Measurements from ENCODE around the gene SWAP70. TPM values are rescaled to one million over a fixed set of nuclear protein-coding genes. Genes with fewer than 3 reads are reported as not detected.
"Not testable (repeated sequence)": the region's sequence is repeated elsewhere in the genome, so short reads cannot be mapped to it uniquely, and the experiment has no call there.

SWAP70 gene
- total RNA-seq, 1 donor from 2014 or later, result 24.0 TPM

- H3K27ac Mint-ChIP-seq, result peak overlapping the region; percentile 27
- peaks cover 4% of the 10 kb centered on the region for H3K9me3 Mint-ChIP-seq
- H3K4me3 Mint-ChIP-seq, result no peak overlapping the region
- peaks cover 1% of the 10 kb centered on the region for H3K36me3 Mint-ChIP-seq
- no peaks in the 10 kb centered on the region for H3K27me3 Mint-ChIP-seq (ENCODE audit: low read depth)
- DNase-seq (ENCODE audit: low spot score in 2 of 2, unreplicated experiment in 2 of 2), result no peak
- TF ChIP-seq CTCF (IDR thresholded peaks at IDR 0.05; ENCODE audit: unreplicated experiment), result no peak
- peaks cover 18% of the 10 kb centered on the region for H3K4me1 Mint-ChIP-seq
Measured at GRCh38 chr11:9703280-9703679, 39.4 kb downstream of the SWAP70 start.

GRCh38 chr11:9704037-9704436 lies 40.2 kb downstream of the SWAP70 start:
- Mint-ChIP-seq H3K27me3 (ENCODE audit: low read depth) (no peaks in the 10 kb centered on the region), H3K27ac (no peak overlapping the region), H3K36me3 (peaks cover 1% of the 10 kb centered on the region), H3K9me3 (peaks cover 4% of the 10 kb centered on the region), H3K4me1 (peaks cover 18% of the 10 kb centered on the region), H3K4me3 (no peak overlapping the region)
- TF ChIP-seq CTCF (IDR thresholded peaks at IDR 0.05; ENCODE audit: unreplicated experiment), result no peak
- DNase-seq (ENCODE audit: low spot score in 2 of 2, unreplicated experiment in 2 of 2), result no peak

GRCh38 chr11:9704620-9705019 lies 40.7 kb downstream of the SWAP70 start:
- H3K36me3 Mint-ChIP-seq, result peaks cover 1% of the 10 kb centered on the region
- peaks cover 18% of the 10 kb centered on the region for H3K4me1 Mint-ChIP-seq
- TF ChIP-seq CTCF (IDR thresholded peaks at IDR 0.05; ENCODE audit: unreplicated experiment), result no peak
- H3K27me3 Mint-ChIP-seq (ENCODE audit: low read depth), result no peaks in the 10 kb centered on the region
- H3K9me3 Mint-ChIP-seq, result peaks cover 4% of the 10 kb centered on the region
- no peak for DNase-seq (ENCODE audit: low spot score in 2 of 2, unreplicated experiment in 2 of 2)
- H3K27ac Mint-ChIP-seq, result no peak overlapping the region
- no peak overlapping the region for H3K4me3 Mint-ChIP-seq

GRCh38 chr11:9705361-9705760 lies 41.5 kb downstream of the SWAP70 start:
- not testable (repeated sequence) for H3K27me3 Mint-ChIP-seq (ENCODE audit: low read depth); H3K9me3 Mint-ChIP-seq; H3K36me3 Mint-ChIP-seq; H3K27ac Mint-ChIP-seq; H3K4me3 Mint-ChIP-seq; DNase-seq (ENCODE audit: low spot score in 2 of 2, unreplicated experiment in 2 of 2)
- peaks cover 20% of the 10 kb centered on the region for H3K4me1 Mint-ChIP-seq

GRCh38 chr11:9708544-9708943 lies 44.7 kb downstream of the SWAP70 start:
- peaks cover 4% of the 10 kb centered on the region for H3K9me3 Mint-ChIP-seq

GRCh38 chr11:9710223-9710622 lies 46.3 kb downstream of the SWAP70 start:
- Mint-ChIP-seq H3K4me3 (no peak overlapping the region), H3K27me3 (ENCODE audit: low read depth) (no peaks in the 10 kb centered on the region), H3K9me3 (peaks cover 4% of the 10 kb centered on the region), H3K4me1 (peaks cover 13% of the 10 kb centered on the region), H3K27ac (peak overlapping the region; percentile 6), H3K36me3 (peaks cover 8% of the 10 kb centered on the region)
- DNase-seq (ENCODE audit: low spot score in 2 of 2, unreplicated experiment in 2 of 2), result no peak
- TF ChIP-seq CTCF (IDR thresholded peaks at IDR 0.05; ENCODE audit: unreplicated experiment), result no peak

More at GRCh38 chr11:9708544-9708943, 44.7 kb downstream of the SWAP70 start:
- Mint-ChIP-seq H3K27ac (peak overlapping the region; percentile 17), H3K36me3 (peaks cover 1% of the 10 kb centered on the region), H3K4me1 (peaks cover 13% of the 10 kb centered on the region), H3K4me3 (no peak overlapping the region), H3K27me3 (ENCODE audit: low read depth) (no peaks in the 10 kb centered on the region)
- DNase-seq (ENCODE audit: low spot score in 2 of 2, unreplicated experiment in 2 of 2), result no peak
- TF ChIP-seq CTCF (IDR thresholded peaks at IDR 0.05; ENCODE audit: unreplicated experiment), result no peak

All from mesothelial cell of epicardium (in vitro differentiated cells).